Measurements from ENCODE around the gene CTNNA3.

The CTNNA3 gene

DNA sequence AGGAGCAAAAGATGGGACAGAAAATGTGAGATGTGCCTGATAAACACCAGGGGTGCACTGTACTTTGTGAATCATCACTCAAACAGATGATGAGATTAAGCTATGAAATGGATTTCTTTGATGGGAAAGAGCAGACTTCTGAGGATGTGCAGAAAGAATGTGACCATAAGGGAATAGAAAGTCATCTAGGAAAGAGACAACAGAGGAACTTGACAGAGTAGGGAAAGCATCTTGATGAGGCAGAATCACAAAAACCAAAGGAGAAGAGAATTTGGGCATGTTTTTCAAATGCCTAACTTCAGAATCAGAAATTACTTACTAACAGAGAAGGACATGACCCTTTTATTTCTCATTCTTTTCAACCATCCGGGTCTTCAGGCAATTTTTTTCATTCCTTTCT, 852.6 kb downstream of the CTNNA3 start:
- DNase-seq, result no peak

GRCh38 chr10:66842867-66843266, 853.1 kb downstream of the CTNNA3 start:
- no peak for DNase-seq

GRCh38 chr10:66842371-66842770, 853.6 kb downstream of the CTNNA3 start:
- no peak for DNase-seq

DNA sequence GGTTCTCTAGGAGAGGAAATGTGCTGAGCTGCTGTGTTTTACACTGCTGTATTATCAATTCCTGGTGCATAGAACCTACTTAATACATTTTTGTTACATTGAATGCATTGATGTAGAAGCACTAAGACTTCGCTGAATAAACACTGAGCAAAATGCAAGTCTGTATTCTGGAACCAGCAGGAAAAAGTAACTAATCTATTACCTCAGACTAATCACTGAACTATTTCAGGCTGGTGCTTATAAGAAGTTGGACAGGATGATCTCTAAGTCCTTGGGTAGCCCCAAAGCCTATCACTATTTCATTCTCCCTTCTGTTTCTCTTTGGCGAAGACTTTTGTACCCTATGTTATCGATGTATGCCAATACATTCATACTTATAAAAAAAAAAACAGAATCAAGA, 857.3 kb downstream of the CTNNA3 start:
- DNase-seq, result no peak

GRCh38 chr10:66837990-66838389, 858.0 kb downstream of the CTNNA3 start:
- no peak for DNase-seq

- no peak for DNase-seq
Observed at GRCh38 chr10:66837335-66837734, 858.7 kb downstream of the CTNNA3 start.

GRCh38 chr10:66836771-66837170, 859.2 kb downstream of the CTNNA3 start:
- no peak for DNase-seq

- no peak for DNase-seq
Observed at GRCh38 chr10:66836057-66836456, 859.9 kb downstream of the CTNNA3 start.

- no peak for DNase-seq
Observed at GRCh38 chr10:66835400-66835799, 860.6 kb downstream of the CTNNA3 start.

DNA sequence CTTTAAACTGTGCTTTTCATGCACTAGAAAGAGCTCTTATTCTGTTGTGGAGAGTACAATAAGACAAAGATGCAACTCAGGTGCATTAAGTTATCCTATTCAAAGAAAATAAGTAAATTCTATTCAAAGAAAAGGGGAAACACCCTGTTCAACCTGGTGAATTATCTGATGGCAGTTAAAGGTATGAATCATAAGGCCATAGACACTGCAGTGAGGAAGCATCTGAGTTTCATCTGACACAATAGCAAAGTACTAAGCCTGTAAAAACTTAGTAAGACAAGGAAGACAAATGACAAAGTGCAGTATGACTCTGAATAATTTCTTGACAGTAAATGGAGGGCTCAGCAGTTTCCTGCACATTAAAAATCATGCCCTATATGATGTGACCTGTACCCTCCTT, 861.2 kb downstream of the CTNNA3 start:
- DNase-seq, result no peak

- DNase-seq, result no peak
Observed at GRCh38 chr10:66833861-66834260, 862.1 kb downstream of the CTNNA3 start.

DNA sequence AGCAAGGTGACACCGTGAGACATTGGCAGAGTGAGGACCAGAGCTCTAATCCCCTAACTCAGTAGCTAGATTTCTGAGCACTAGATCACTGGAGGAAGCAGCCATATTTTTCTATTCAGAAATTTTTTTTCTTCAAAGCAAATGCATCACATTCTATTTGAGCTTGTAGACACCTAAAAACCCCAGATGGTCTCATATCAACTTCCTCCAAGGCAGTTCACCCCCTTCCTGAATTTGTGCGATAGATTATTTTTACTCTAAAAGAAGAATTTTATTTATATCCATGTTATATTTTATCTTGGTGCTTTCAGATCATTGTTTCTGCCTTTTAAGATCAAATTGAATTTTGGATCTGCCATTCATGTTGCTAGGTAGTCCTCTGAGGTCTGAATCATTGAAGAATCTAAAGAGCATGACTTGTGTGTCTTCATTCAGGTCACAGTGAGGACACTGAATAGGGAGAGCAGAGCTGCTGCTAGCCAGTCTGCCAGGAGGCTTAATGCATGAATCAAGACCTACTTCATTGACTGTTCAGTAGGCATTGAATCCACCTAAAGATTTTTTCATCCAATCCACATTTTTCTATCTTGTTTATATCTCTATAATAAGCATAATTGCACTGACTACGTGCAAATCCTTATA, 863.1 kb downstream of the CTNNA3 start:
- DNase-seq, result no peak

- no peak for DNase-seq
Observed at GRCh38 chr10:66828957-66829356, 867.0 kb downstream of the CTNNA3 start.

- no peak for DNase-seq
Observed at GRCh38 chr10:66827353-66827752, 868.6 kb downstream of the CTNNA3 start.

DNA sequence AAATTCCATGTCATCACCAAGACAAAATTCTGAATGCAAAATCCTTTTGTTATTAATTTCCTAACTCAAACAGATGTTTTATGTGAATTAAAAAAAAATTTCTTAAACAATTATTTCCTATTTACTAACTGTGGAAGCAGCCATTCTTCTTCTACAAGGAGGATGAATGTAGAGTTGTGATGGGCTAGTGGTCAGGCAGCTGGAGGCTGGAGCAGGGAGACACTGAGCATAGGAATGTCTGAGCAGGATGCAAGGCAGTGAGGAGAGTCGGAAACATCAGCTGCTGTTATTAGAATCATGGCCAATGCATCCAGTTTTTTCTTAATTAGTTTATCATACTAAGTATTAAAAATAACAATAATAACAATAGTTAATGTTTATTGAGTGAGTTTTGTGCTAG, 872.7 kb downstream of the CTNNA3 start:
- no peak for DNase-seq

GRCh38 chr10:66822801-66823200, 873.2 kb downstream of the CTNNA3 start:
- DNase-seq, result no peak

- DNase-seq, result no peak
Observed at GRCh38 chr10:66819691-66820090, 876.3 kb downstream of the CTNNA3 start.

GRCh38 chr10:66813122-66813521, 882.9 kb downstream of the CTNNA3 start:
- no peak for DNase-seq

- DNase-seq, result no peak
Observed at GRCh38 chr10:66811211-66811610, 884.8 kb downstream of the CTNNA3 start.

GRCh38 chr10:66809402-66809801, 886.6 kb downstream of the CTNNA3 start:
- DNase-seq, result no peak

DNA sequence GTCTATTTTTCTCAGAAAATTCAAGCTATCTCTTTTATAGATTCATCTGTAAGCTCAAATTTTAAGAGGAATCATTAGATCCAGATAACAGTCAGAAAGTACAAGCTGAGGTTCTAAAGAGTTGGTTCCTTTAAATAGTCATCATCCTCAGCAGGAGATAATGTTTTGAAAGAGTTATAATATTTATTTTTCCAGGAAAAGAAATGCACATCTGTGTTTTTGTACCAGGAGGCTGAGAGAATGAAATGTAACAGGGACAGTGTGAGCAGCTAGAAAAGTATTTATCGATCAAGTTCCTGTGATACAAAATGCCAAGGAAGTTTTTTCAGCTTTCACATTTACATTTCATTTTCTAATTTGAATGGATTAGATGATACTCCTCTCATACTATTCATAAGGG, 890.4 kb downstream of the CTNNA3 start:
- DNase-seq, result no peak

GRCh38 chr10:66804962-66805361, 891.0 kb downstream of the CTNNA3 start:
- DNase-seq, result no peak

DNA sequence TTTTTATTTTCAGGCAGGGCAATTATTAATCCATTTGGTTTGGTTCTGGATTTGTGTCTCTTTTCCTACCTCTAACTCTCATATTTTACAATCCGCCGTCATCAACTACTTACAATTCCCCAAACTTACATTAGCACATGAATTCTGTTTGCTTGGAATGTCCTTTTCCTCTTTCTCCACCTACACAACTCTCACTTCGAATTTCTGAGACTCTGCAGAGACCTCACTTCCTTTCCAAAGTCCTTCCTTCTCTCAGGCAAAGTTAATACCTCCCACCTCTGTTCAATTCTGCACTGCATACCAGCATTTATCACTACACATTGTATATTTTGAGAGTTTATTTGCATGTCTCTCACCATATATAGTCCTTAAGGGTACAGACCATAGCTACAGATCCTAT, 892.8 kb downstream of the CTNNA3 start:
- DNase-seq, result no peak

DNA sequence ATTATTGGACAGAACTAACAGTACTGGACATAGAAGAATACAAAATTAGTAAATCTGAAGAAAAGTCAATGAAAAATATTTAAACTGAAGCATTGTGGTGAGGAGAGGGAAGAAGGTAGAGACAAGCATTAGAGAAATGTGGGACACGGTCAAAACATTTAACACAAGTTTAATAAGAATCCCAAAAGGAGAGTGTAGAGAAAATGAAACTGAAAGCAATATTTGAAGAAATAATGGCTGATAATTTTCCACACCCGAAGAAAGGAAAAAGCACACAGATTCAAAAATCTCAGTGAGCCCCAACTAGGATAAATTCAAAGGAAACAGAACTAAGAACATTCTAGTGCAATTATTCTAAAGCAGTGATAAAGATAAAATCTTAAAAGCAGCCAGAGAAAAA, 896.5 kb downstream of the CTNNA3 start:
- no peak for DNase-seq

GRCh38 chr10:66795866-66796265, 900.1 kb downstream of the CTNNA3 start:
- DNase-seq, result no peak

DNA sequence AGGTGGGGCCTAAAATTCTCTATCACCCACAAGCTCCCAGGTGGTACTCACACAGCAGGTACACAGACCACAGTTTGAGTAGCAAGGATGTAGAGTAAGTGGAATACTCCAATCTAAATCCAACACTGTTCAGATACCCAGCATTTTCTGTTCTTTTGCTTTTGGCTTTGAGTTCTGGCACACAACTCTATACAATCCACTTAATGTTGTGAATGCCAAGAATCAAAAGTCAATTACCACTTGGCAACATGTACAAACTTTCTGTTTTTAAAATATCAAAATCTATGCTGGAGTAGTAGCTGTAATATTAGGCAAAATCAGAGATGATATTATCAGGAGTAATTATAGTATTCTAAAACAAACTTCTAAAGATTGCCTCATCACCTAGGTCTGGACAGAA, 903.6 kb downstream of the CTNNA3 start:
- DNase-seq, result no peak

Data from GDM1 (cell line).